K562 (cell line): ENCODE measurements around the gene ZG16B. TPM values are rescaled to one million over a fixed set of nuclear protein-coding genes. Genes with fewer than 3 reads are reported as not detected.

Experiments used
- ARHGAP35 ChIP-seq: fragments of 450-650 bp; IDR thresholded peaks from 2 replicates; pipeline ENCODE4 v1.6.1; 2018; ENCODE audit not compliant: partially characterized antibody
- ESRRB ChIP-seq: fragments of 250-450 bp; sonication (Bioruptor Pico); IDR thresholded peaks from 2 replicates; pipeline ENCODE4 v1.5.0; 2020; ENCODE audit warnings: mild to moderate bottlenecking, moderate library complexity, borderline replicate concordance
- RB1 ChIP-seq: fragments of 450-650 bp; IDR thresholded peaks from 2 replicates; pipeline ENCODE4 v1.6.1; 2017; ENCODE audit warnings: low read depth, mild to moderate bottlenecking
- ZNF280A ChIP-seq: fragments of 450-650 bp; IDR thresholded peaks from 2 replicates; pipeline ENCODE4 v1.6.1; 2018; ENCODE audit warnings: mild to moderate bottlenecking, low read depth; ENCODE audit not compliant: partially characterized antibody
- ZNF584 ChIP-seq: fragments of 200-800 bp; sonication (Bioruptor generic); IDR thresholded peaks from 2 replicates; pipeline ENCODE4 v1.6.1; 2016; ENCODE audit warnings: low read depth, mild to moderate bottlenecking, missing genetic modification characterization, missing compliant biosample characterization
- ZNF592 ChIP-seq: fragments of 450-650 bp; IDR thresholded peaks from 2 replicates; pipeline ENCODE4 v1.6.1; 2017; ENCODE audit warnings: antibody characterized with exemption, mild to moderate bottlenecking
- polyA plus RNA-seq, 8 experiments: library from polyadenylated mRNA; depleted of rRNA in 4 of 8; stranded (reverse) in 5 of 8; unstranded in 3 of 8; fragments of >200 nt; fragmentation: Nextera tagmentation in 2 of 8; fragmentation: Illumina TruSeq in 1 of 8; extraction: Ambion mirVana in 2 of 8; extraction: Trizol in 1 of 8; gene quantifications; 2 replicates each; pipeline versions ENCODE4 v1.2.1 to v1.2.3, GENCODE V29; 2011 to 2014; ENCODE audit warnings: inconsistent platforms in 1 of 8, missing spikeins in 1 of 8
- total RNA-seq, 7 experiments: library from RNA; depleted of rRNA in 6 of 7; stranded (reverse); fragments of >200 nt in 6 of 7; fragmentation: Illumina TruSeq in 2 of 7; extraction: Trizol in 2 of 7; gene quantifications; 2 replicates each; pipeline versions ENCODE4 v1.2.1 to v1.2.3, GENCODE V29; 2011 to 2021; ENCODE audit warnings: low replicate concordance in 1 of 7
- TF ChIP-seq, protein P1 (sequence below): fragments of 250-450 bp; sonication (Bioruptor Pico); IDR thresholded peaks from 2 replicates; pipeline ENCODE4 v1.8.0; 2022; ENCODE audit warnings: moderate library complexity, mild to moderate bottlenecking, inconsistent platforms
- TF ChIP-seq, protein P2 (sequence below): fragments of 450-650 bp; IDR thresholded peaks from 2 replicates; pipeline ENCODE4 v1.6.1; 2016; ENCODE audit warnings: mild to moderate bottlenecking, moderate library complexity

The ZG16B gene
- total and polyA plus RNA-seq, 9 of the 15 experiments (the other 6 are each of a cell fraction or from before 2014, with no cell fraction given): 0.25 to 0.43 (median 0.34) TPM; not detected in 5

DNA sequence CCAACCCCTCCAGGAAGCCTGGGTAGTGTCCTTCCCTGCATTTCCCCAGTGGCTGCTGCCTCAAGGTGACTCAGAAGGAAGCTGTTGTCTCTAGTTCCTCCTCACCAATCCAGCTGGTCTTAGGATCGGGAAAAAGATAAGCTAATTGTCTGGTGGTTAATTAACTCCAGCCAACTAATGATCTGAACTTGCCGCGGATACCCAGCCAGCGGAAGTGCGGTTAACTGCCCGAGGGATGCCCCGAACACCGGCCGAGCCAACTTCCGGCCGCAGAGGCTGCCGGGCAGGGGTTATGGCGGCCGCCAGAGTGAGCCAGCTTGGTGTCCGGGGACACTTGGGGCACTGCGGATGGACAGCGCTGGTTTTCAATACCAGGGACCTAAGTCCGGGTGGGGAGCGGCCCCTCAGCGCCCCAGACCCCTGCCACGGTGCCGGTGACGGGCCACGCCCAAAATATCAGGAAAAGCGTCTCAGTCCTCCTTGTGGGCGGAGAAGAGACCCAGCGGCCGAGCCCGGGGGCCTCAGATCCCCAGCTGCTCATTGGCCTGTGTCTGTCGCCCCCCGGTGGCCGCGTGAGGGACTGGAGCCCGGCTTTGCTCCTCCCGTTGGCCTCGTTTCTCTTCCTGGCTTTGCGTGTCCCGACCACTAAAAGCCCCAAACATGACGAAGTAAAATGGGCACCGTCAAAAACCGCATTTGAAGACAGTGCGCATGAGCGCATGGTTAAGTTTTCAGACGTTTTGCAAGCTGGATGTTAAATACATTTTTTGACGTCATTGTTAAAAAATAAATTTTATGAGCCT, 38.1 kb downstream of the ZG16B start (continued):
- TF ChIP-seq, protein P1, sequence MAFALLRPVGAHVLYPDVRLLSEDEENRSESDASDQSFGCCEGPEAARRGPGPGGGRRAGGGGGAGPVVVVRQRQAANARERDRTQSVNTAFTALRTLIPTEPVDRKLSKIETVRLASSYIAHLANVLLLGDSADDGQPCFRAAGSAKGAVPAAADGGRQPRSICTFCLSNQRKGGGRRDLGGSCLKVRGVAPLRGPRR (CRISPR knock-in tag): peak; percentile 82; the same call in 1 of the 2 replicates
- TF ChIP-seq RB1 (peak; percentile 79), ARHGAP35 (no peak), ZNF592 (peak; percentile 98), ZNF584 (CRISPR knock-in tag) (peak; percentile 94; the same call in 1 of the 2 replicates), ESRRB (CRISPR knock-in tag) (no peak), ZNF280A (no peak)
- TF ChIP-seq, protein P2, sequence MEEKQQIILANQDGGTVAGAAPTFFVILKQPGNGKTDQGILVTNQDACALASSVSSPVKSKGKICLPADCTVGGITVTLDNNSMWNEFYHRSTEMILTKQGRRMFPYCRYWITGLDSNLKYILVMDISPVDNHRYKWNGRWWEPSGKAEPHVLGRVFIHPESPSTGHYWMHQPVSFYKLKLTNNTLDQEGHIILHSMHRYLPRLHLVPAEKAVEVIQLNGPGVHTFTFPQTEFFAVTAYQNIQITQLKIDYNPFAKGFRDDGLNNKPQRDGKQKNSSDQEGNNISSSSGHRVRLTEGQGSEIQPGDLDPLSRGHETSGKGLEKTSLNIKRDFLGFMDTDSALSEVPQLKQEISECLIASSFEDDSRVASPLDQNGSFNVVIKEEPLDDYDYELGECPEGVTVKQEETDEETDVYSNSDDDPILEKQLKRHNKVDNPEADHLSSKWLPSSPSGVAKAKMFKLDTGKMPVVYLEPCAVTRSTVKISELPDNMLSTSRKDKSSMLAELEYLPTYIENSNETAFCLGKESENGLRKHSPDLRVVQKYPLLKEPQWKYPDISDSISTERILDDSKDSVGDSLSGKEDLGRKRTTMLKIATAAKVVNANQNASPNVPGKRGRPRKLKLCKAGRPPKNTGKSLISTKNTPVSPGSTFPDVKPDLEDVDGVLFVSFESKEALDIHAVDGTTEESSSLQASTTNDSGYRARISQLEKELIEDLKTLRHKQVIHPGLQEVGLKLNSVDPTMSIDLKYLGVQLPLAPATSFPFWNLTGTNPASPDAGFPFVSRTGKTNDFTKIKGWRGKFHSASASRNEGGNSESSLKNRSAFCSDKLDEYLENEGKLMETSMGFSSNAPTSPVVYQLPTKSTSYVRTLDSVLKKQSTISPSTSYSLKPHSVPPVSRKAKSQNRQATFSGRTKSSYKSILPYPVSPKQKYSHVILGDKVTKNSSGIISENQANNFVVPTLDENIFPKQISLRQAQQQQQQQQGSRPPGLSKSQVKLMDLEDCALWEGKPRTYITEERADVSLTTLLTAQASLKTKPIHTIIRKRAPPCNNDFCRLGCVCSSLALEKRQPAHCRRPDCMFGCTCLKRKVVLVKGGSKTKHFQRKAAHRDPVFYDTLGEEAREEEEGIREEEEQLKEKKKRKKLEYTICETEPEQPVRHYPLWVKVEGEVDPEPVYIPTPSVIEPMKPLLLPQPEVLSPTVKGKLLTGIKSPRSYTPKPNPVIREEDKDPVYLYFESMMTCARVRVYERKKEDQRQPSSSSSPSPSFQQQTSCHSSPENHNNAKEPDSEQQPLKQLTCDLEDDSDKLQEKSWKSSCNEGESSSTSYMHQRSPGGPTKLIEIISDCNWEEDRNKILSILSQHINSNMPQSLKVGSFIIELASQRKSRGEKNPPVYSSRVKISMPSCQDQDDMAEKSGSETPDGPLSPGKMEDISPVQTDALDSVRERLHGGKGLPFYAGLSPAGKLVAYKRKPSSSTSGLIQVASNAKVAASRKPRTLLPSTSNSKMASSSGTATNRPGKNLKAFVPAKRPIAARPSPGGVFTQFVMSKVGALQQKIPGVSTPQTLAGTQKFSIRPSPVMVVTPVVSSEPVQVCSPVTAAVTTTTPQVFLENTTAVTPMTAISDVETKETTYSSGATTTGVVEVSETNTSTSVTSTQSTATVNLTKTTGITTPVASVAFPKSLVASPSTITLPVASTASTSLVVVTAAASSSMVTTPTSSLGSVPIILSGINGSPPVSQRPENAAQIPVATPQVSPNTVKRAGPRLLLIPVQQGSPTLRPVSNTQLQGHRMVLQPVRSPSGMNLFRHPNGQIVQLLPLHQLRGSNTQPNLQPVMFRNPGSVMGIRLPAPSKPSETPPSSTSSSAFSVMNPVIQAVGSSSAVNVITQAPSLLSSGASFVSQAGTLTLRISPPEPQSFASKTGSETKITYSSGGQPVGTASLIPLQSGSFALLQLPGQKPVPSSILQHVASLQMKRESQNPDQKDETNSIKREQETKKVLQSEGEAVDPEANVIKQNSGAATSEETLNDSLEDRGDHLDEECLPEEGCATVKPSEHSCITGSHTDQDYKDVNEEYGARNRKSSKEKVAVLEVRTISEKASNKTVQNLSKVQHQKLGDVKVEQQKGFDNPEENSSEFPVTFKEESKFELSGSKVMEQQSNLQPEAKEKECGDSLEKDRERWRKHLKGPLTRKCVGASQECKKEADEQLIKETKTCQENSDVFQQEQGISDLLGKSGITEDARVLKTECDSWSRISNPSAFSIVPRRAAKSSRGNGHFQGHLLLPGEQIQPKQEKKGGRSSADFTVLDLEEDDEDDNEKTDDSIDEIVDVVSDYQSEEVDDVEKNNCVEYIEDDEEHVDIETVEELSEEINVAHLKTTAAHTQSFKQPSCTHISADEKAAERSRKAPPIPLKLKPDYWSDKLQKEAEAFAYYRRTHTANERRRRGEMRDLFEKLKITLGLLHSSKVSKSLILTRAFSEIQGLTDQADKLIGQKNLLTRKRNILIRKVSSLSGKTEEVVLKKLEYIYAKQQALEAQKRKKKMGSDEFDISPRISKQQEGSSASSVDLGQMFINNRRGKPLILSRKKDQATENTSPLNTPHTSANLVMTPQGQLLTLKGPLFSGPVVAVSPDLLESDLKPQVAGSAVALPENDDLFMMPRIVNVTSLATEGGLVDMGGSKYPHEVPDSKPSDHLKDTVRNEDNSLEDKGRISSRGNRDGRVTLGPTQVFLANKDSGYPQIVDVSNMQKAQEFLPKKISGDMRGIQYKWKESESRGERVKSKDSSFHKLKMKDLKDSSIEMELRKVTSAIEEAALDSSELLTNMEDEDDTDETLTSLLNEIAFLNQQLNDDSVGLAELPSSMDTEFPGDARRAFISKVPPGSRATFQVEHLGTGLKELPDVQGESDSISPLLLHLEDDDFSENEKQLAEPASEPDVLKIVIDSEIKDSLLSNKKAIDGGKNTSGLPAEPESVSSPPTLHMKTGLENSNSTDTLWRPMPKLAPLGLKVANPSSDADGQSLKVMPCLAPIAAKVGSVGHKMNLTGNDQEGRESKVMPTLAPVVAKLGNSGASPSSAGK: peak; percentile 57
